Neural progenitor cell (in vitro differentiated cells): ENCODE measurements around the gene KDM2B. TPM values are rescaled to one million over a fixed set of nuclear protein-coding genes. Genes with fewer than 3 reads are reported as not detected.
A peak's percentile ranks its signal among the peaks of the same experiment; 100 is the strongest.

Experiments used
- DNase-seq: peaks from one replicate; pipeline ENCODE4 v3.0.0-alpha.2; 2016; ENCODE audit warnings: low spot score
- H2AFZ ChIP-seq: fragments of 200-600 bp; sonication (generic); replicated peaks from 2 replicates; pipeline ENCODE4 v1.6.1; 2016; ENCODE audit warnings: antibody characterized with exemption
- H3F3A ChIP-seq: fragments of 200-600 bp; sonication (generic); 2 replicates; pipeline ENCODE4 v1.6.1; 2016; ENCODE audit warnings: antibody characterized with exemption, low read depth
- H3K27ac ChIP-seq: fragments of 200-600 bp; sonication (generic); 2 replicates; pipeline ENCODE4 v1.5.1; 2016; ENCODE audit warnings: mild to moderate bottlenecking
- H3K27me3 ChIP-seq: fragments of 200-600 bp; sonication (generic); 2 replicates; pipeline ENCODE4 v1.6.1; 2016; ENCODE audit warnings: mild to moderate bottlenecking, moderate library complexity
- H3K36me3 ChIP-seq: fragments of 200-600 bp; sonication (generic); 2 replicates; pipeline ENCODE4 v1.5.1; 2016
- H3K4me1 ChIP-seq: fragments of 200-600 bp; sonication (generic); 2 replicates; pipeline ENCODE4 v1.6.1; 2016; ENCODE audit warnings: mixed run types
- H3K4me2 ChIP-seq: fragments of 200-600 bp; sonication (generic); 2 replicates; pipeline ENCODE4 v1.6.1; 2016
- H3K4me3 ChIP-seq: fragments of 200-600 bp; sonication (generic); 2 replicates; pipeline ENCODE4 v1.5.1; 2016
- H3K79me2 ChIP-seq: fragments of 200-600 bp; sonication (generic); 2 replicates; pipeline ENCODE4 v1.6.1; 2016; ENCODE audit warnings: low read depth
- H3K9ac ChIP-seq: fragments of 200-600 bp; sonication (generic); 2 replicates; pipeline ENCODE4 v1.6.1; 2016
- H3K9me3 ChIP-seq: fragments of 200-600 bp; sonication (generic); 2 replicates; pipeline ENCODE4 v1.5.1; 2016; ENCODE audit warnings: low read depth
- H4K20me1 ChIP-seq: fragments of 200-600 bp; sonication (generic); 2 replicates; pipeline ENCODE4 v1.6.1; 2016; ENCODE audit warnings: low read depth
- H3K27ac Mint-ChIP-seq: 3 replicates; pipeline ENCODE4 v1.8.0; 2021; ENCODE audit warnings: mixed read lengths
- H3K27me3 Mint-ChIP-seq: 2 replicates; pipeline ENCODE4 v1.8.0; 2022; ENCODE audit warnings: low read depth, mild to moderate bottlenecking, inconsistent platforms, moderate library complexity, mixed read lengths; ENCODE audit not compliant: insufficient read depth
- H3K36me3 Mint-ChIP-seq: 3 replicates; pipeline ENCODE4 v1.8.0; 2021; ENCODE audit warnings: mixed read lengths
- H3K4me1 Mint-ChIP-seq: 3 replicates; pipeline ENCODE4 v1.8.0; 2021; ENCODE audit warnings: mixed read lengths
- H3K4me3 Mint-ChIP-seq: 3 replicates; pipeline ENCODE4 v1.8.0; 2021; ENCODE audit warnings: mild to moderate bottlenecking, moderate library complexity, mixed read lengths
- H3K9me3 Mint-ChIP-seq: 3 replicates; pipeline ENCODE4 v1.8.0; 2020; ENCODE audit warnings: mixed read lengths
- CTCF ChIP-seq: fragments of 200-600 bp; sonication (generic); IDR thresholded peaks from 2 replicates; pipeline ENCODE4 v1.5.1; 2017; ENCODE audit warnings: antibody characterized with exemption, mild to moderate bottlenecking
- EZH2 ChIP-seq: fragments of 200-600 bp; sonication (generic); IDR thresholded peaks from 2 replicates; pipeline ENCODE4 v1.6.1; 2017; ENCODE audit warnings: antibody characterized with exemption, mild to moderate bottlenecking, moderate library complexity
- EZH2phosphoT487 ChIP-seq: fragments of 200-600 bp; sonication (generic); IDR thresholded peaks from 2 replicates; pipeline ENCODE4 v1.6.1; 2017; ENCODE audit warnings: antibody characterized with exemption
- total RNA-seq: library from RNA; depleted of rRNA; stranded (reverse); fragments of >200 nt; gene quantifications from 2 replicates; pipeline ENCODE4 v1.2.3, GENCODE V29; 2015; ENCODE audit warnings: low replicate concordance

Gene KDM2B
- total RNA-seq, 1 donor from 2014 or later, result 85.3 TPM

- peaks cover 5% of the 10 kb centered on the region for H3K4me1 Mint-ChIP-seq
- no peak overlapping the region for H2AFZ ChIP-seq
- H3K27ac ChIP-seq, result no peak overlapping the region
- peaks cover 6% of the 10 kb centered on the region for H3K36me3 ChIP-seq
- H3K4me1 ChIP-seq, result no peaks in the 10 kb centered on the region
- H3K4me3 Mint-ChIP-seq, result no peak overlapping the region
- peaks cover 16% of the 10 kb centered on the region for H3K79me2 ChIP-seq
- H3K27ac Mint-ChIP-seq, result peak overlapping the region; percentile 78
- H3K27me3 Mint-ChIP-seq, result peaks cover 8% of the 10 kb centered on the region
- DNase-seq, result peak; percentile 87
- TF ChIP-seq CTCF (peak; percentile 92), EZH2phosphoT487 (no peak)
- H3K9ac ChIP-seq, result no peak overlapping the region
- H3K9me3 ChIP-seq, result no peaks in the 10 kb centered on the region
- peaks cover 30% of the 10 kb centered on the region for H3K36me3 Mint-ChIP-seq
- H3K4me2 ChIP-seq, result no peak overlapping the region
- H3K4me3 ChIP-seq, result no peak overlapping the region
- H3F3A ChIP-seq, result peaks cover 15% of the 10 kb centered on the region
- peaks cover 3% of the 10 kb centered on the region for H3K9me3 Mint-ChIP-seq
- no peaks in the 10 kb centered on the region for H3K27me3 ChIP-seq
- peaks cover 33% of the 10 kb centered on the region for H4K20me1 ChIP-seq
Observed at GRCh38 chr12:121443193-121443870, 137.5 kb downstream of the KDM2B start.

GRCh38 chr12:121442028-121442948 is 138.5 kb downstream of the KDM2B start:
- H3K27ac ChIP-seq, result no peak overlapping the region
- no peak overlapping the region for H3K27ac Mint-ChIP-seq

GRCh38 chr12:121441555-121441954 is 139.3 kb downstream of the KDM2B start:
- Histone ChIP-seq H4K20me1 (peaks cover 26% of the 10 kb centered on the region), H3K27me3 (no peaks in the 10 kb centered on the region), H3K79me2 (peaks cover 4% of the 10 kb centered on the region), H3K27ac (no peak overlapping the region), H3F3A (peaks cover 11% of the 10 kb centered on the region), H3K9ac (no peak overlapping the region), H3K4me2 (no peak overlapping the region), H2AFZ (no peak overlapping the region), H3K9me3 (no peaks in the 10 kb centered on the region), H3K4me1 (no peaks in the 10 kb centered on the region), H3K36me3 (peaks cover 18% of the 10 kb centered on the region), H3K4me3 (no peak overlapping the region)
- Mint-ChIP-seq H3K4me3 (no peak overlapping the region), H3K9me3 (peaks cover 8% of the 10 kb centered on the region), H3K4me1 (peaks cover 7% of the 10 kb centered on the region), H3K27me3 (peaks cover 6% of the 10 kb centered on the region), H3K36me3 (peaks cover 45% of the 10 kb centered on the region), H3K27ac (no peak overlapping the region)
- TF ChIP-seq EZH2phosphoT487 (no peak), CTCF (no peak), EZH2 (no peak)
- no peak for DNase-seq

More at GRCh38 chr12:121442028-121442948, 138.5 kb downstream of the KDM2B start:
- H4K20me1 ChIP-seq, result peaks cover 32% of the 10 kb centered on the region
- H3K4me1 ChIP-seq, result no peaks in the 10 kb centered on the region
- no peak for DNase-seq
- H3K4me2 ChIP-seq, result no peak overlapping the region
- H3K36me3 Mint-ChIP-seq, result peaks cover 38% of the 10 kb centered on the region
- no peak overlapping the region for H2AFZ ChIP-seq
- TF ChIP-seq EZH2phosphoT487, result no peak
- TF ChIP-seq EZH2, result no peak
- TF ChIP-seq CTCF, result no peak
- H3K4me3 Mint-ChIP-seq, result no peak overlapping the region
- H3K9me3 Mint-ChIP-seq, result peaks cover 3% of the 10 kb centered on the region
- H3K79me2 ChIP-seq, result peaks cover 9% of the 10 kb centered on the region
- H3K27me3 Mint-ChIP-seq, result peaks cover 7% of the 10 kb centered on the region
- no peaks in the 10 kb centered on the region for H3K27me3 ChIP-seq
- H3K36me3 ChIP-seq, result peaks cover 11% of the 10 kb centered on the region
- H3F3A ChIP-seq, result peaks cover 15% of the 10 kb centered on the region
- H3K4me1 Mint-ChIP-seq, result peaks cover 7% of the 10 kb centered on the region
- H3K4me3 ChIP-seq, result no peak overlapping the region
- no peaks in the 10 kb centered on the region for H3K9me3 ChIP-seq
- no peak overlapping the region for H3K9ac ChIP-seq
